ENCODE results near the gene ANGPTL4.

- no peak for TF ChIP-seq SP1 (IDR thresholded peaks at IDR 0.05)
- no peak for TF ChIP-seq TARDBP (IDR thresholded peaks at IDR 0.05)
Observed at GRCh38 chr19:8371011-8371804, 7.3 kb downstream of the ANGPTL4 start.
